Muscle of back (tissue), 13 donors: ENCODE data around the gene HDAC10. TPM values are rescaled to one million over a fixed set of nuclear protein-coding genes. Genes with fewer than 3 reads are reported as not detected.

Experiments used
- DNase-seq, 3 donors: peaks; one replicate each; pipeline versions ENCODE4 v3.0.0 to v3.0.0-alpha.2; 2013
- long read RNA-seq, 9 donors: transcript quantifications; one replicate each; lab custom pipeline, GENCODE V29; 2026
- polyA plus RNA-seq, 10 donors: library from polyadenylated mRNA; unstranded; fragments of 120-200 nt; gene quantifications; one replicate each; pipeline ENCODE4 v1.2.1, GENCODE V29; 2013; ENCODE audit not compliant: insufficient read length in 10 of 10

HDAC10 gene
- polyA plus RNA-seq: 10 to 100 TPM in 9 of 10 donors, 1 to 10 TPM in 1; 9.2 to 23.1 (median 16.1) TPM
- long read RNA-seq, donor 1: 0 reads
- long read RNA-seq, donor 2: 0 reads
- long read RNA-seq, donor 3: 0 reads
- long read RNA-seq, donor 4, partial matches to known transcripts: 0 of 2 reads
- long read RNA-seq, donor 4, other reads (novel, unspliced or antisense): 0 of 2 reads
- long read RNA-seq, donor 5, partial matches to known transcripts: 0 of 1 reads
- long read RNA-seq, donor 5, other reads (novel, unspliced or antisense): 0 of 1 reads
- long read RNA-seq, donor 6, partial matches to known transcripts: 0 of 1 reads
- long read RNA-seq, donor 6, other reads (novel, unspliced or antisense): 0 of 1 reads
- long read RNA-seq, donor 7: 0 reads
- long read RNA-seq, donor 8: 0 reads
- long read RNA-seq, donor 9: 0 reads

- peak; percentile 67 to 88 (median 82) for DNase-seq
Measured at GRCh38 chr22:50250555-50251476, at the start of gene HDAC10. Gene HDAC10, minus strand, starts transcription at chr22:50251265. Its CDS starts 233 bp downstream, at chr22:50251032.

DNA sequence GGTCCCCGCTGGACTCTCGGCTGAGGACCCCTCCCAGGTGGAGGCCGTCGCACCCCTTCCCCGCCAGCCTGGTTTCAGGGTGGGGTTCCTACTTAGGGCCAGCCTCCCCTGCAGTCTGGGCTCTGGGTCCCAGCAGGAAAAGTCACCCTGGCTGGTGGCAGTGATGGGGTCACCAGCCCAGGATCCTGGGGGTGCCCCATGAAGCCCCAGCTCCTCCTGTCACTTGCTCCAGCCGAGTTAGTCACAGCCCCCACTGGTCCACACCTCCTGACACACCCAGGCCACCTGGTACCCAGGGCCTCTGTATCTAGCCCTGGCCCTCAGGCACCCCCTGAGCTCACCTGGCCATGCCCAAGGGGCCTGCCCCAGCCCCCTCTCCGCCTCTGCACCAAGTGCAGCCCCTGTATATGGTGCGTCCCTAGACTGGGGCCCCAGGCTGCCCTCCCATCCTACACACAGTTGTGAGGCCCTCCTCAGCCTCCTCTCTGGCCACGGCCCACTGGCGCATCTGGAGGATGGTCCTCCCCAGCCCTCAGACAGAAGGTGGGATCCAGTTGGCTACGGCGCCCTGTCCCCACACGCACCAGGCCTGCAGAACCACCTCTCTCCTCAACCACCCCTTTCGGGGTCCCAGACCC, 49.7 kb upstream of the HDAC10 start:
- DNase-seq: no peak

DNA sequence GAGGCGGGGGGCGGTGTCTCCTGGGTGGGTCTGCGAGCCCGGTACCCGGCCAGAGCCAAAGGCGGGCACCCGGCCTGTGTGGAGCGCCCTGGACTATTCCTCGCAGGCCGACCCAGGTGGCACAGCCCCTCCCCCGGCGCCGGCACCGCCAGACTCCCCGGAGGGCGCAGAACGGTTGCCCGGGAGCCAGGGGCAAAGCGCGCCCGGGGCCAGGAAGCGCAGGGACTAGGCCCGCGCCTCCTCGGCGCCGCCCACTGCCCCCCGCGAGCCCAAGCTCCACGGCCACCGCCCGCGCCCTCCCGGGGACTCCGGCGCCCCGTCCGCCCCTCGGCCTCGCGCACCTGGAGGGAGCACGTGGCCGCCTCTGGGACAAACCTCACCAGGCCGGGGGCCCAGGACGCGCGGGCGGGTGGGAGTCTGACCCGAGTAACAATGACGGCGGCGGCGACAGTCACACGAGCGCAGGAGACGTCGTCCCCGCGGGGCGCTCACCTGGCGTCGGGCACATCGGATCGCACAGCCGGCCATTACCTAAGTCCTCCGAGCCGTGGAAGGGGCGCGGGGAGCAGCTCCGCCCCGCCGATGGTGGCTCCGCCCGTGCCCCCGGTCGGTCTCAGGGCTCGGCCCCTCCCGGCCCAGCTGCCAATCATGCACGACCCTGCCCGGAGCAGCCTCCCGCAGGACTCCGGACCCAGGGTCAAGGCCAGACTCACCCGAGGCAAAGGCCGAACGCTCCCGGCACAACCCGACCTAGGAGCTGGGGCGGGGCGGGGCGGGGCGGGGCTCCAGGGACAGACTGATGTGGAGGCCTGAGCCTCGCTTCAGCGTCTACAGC, 48.9 kb upstream of the HDAC10 start:
- DNase-seq: no peak

DNA sequence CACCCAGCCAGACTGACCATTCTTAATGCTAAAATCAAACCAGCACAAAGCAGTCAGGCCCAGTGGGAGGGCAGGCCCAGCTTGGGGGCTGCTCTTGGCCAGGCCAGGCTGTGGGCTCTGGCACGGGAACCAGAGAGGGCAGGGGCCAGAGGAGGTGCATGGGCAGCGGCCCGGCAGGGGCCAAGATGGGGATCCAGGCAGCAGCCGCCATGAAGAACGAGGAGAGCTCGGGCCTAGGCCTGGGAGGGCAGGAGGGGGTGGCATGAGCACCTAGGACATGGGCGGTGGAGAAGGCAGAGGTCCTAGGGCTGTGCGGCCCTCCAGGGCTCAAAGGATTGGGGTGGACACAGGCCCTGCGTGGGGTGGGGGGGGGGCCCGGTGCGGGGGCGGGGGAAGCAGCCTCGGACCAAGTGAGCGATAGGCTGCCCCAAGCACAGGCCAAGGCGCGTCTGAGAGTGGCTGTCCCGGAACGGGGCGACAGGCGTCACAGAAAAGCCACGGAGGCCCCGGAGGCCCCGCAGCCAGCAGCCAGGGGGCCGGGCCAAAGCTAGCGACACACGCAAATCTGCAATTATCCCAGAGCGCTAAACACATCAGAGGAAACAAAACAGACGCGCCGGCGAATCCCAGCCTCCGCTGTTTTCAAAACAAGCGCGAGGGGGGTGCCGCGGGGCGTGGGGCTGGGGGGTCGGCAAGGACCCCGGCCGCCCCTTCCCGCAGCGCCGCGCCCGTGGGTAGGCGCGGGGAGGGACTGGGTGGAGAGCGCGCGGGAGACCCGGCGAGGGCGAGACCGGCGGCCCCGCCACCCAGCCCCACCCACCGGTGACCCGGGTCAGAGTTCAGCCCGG, 48.1 kb upstream of the HDAC10 start:
- DNase-seq: peak in 1 of 3 donors; percentile 37

GRCh38 chr22:50298266-50298637, 47.2 kb upstream of the HDAC10 start:
- DNase-seq: no peak

- DNase-seq: no peak
Measured at GRCh38 chr22:50297510-50298265, 46.6 kb upstream of the HDAC10 start.

DNA sequence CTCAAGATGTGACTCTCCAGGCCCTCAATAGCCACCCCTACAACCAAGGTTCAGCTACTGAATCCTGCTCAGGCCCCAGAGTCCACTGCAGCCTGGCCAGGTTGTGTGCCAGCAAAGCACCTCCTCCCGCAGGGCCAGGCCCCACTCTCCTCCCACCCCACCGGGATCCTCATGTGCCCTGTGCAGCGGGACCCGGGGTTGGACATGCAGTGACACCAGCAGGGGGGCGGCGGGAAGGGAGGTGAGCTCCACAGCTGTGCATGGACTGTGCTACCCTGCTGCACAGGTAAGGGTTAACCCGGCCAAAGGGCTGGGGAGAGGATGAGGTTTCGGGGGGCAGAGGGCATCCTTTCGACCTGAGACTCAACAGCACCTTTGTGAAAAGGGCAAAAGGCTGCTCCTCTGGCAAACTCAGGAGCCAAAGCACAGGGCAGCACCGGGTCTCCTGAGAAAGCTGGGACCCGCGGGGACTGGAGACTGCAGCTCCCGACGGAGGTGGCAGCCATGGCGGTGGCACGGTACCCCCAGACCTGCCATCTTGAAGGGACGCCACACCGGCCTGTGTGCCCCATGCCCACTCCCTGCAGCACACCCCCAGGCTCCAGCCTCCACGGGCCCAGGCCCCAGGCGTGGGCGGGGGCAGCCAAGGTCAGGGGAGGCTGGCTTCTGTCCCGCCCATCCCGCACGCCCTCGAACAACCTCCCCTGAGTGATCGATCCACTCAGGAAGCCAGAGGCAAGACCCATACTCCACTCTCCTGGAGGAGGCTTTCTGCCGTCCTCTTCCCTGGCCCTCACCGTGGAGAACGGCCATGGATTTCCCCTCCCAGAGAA, 45.8 kb upstream of the HDAC10 start:
- no peak for DNase-seq

DNA sequence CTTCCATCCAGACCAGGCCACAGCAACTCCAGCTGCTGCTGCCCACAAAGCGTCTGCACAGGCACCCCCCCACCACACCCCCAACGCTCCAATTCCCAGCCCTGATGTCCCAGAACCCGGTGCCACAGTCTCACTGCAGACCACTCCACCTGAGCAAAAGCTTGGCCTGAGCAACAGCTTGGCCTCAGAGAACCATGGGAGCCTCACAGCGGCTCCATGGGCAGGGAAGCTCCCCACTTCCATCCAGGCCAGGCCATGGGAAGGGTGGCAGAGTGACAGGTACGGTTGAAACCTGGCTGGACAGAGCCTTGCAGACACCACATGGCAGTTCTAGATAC, 43.2 kb upstream of the HDAC10 start:
- DNase-seq: no peak

- peak in 2 of 3 donors; percentile 66 to 68 for DNase-seq
Measured at GRCh38 chr22:50293441-50294318, 42.6 kb upstream of the HDAC10 start.

GRCh38 chr22:50292643-50293440, 41.8 kb upstream of the HDAC10 start:
- DNase-seq: no peak

GRCh38 chr22:50289942-50290630, 39.0 kb upstream of the HDAC10 start:
- DNase-seq: no peak

GRCh38 chr22:50289151-50289941, 38.3 kb upstream of the HDAC10 start:
- no peak for DNase-seq

DNA sequence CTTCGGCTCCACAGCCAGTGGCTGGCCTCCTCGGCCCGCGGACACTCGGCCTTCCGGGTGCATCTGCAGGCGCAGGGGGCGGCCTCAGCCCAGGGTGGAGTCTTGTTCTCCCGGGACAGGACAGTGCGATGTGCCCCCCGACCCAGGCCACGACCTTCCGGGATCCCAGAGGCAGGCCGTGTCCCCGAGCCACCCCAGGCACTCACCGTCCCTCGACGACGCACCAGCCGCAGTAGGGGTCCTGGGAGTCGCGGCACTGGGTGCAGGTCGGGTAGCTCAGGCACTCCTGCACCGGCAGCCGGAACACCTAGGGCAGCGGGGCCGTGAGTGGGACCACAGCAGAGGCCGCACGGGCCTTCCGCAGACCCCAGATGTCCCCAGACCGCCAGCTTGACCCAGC, 36.7 kb upstream of the HDAC10 start:
- DNase-seq: no peak

- DNase-seq: no peak
Measured at GRCh38 chr22:50286701-50287318, 35.7 kb upstream of the HDAC10 start.

- no peak for DNase-seq
Measured at GRCh38 chr22:50286275-50286674, 35.2 kb upstream of the HDAC10 start.
